ENCODE results near the gene TBX20. TPM values are rescaled to one million over a fixed set of nuclear protein-coding genes. Genes with fewer than 3 reads are reported as not detected.

TBX20 gene
- total and polyA plus RNA-seq, 4 donors, result 0.21 to 0.89 (median 0.59) TPM

DNA sequence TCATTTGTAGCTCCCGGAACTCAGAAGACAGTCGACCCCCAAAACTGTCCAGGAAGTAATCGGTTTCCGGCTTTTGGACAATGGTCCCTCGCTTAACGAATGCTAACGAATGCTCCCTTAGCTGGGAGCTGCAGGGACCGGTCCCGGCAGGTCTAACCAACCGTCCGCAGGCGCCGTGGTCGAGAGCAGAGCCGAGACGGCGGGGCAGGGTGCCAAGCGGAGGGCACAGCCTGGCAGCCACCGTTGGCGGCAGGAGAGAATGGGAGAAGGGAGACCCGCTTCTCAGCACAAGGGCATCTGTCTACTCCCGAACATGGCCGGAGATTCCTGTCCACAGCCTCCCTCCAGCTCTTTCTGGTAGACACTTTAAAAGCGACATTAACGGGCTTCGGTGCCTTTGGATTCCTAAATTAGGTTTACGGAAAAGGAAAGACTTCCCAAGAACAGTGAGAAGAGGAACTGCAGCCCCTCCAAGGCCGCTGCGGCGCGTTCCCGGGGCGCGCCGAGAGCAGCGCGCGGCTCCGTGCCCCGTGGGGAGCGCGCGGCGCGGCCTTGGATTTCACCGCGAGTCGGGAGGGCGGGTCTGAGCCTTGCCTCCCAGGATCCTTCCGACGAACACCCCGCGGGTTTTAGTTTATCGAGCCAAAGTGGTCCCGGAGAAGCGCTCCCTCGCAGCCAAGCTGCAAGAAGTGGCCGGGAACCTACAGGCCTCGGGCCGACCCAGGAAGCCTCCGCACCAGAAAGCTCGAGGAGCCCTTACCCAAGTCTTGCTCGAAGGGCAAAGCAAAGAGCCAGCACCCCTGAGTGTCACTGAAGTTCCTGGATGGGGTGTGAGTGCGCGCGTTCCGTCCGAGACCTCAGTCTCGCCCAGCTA lies 3.6 kb upstream of the TBX20 start:
- 8% methylated on average over 69 of the region's 69 CpGs for WGBS
- H3K4me3 ChIP-seq (ENCODE audit: low read depth in 1 of 3, low read length in 3 of 3), result peak overlapping the region in 1 of 3 donors; percentile 10
- H3K4me1 ChIP-seq (ENCODE audit: control insufficient read depth in 4 of 4, insufficient read depth in 4 of 4, low read length in 3 of 4), result peaks cover 3 to 21% (median 14%) of the 10 kb centered on the region in 4 donors
- peaks cover 9 to 36% (median 19%) of the 10 kb centered on the region in 4 donors for H3K27me3 ChIP-seq (ENCODE audit: control insufficient read depth in 4 of 4, insufficient read depth in 4 of 4, low read length in 3 of 4)
- no peak overlapping the region for H3K27ac ChIP-seq (ENCODE audit: low read depth in 1 of 2, low read length in 2 of 2)
- no peak for DNase-seq (ENCODE audit: low spot score)
- peaks cover 0 to 26% (median 2%) of the 10 kb centered on the region in 4 donors for H3K9me3 ChIP-seq (ENCODE audit: control insufficient read depth in 4 of 4, low read length in 3 of 4)
- TF ChIP-seq HNF4G (IDR thresholded peaks at IDR 0.05) (no peak), GABPA (IDR thresholded peaks at IDR 0.05 in 1 of 2, conservative IDR thresholded peaks at IDR 0.05 in 1 of 2) (no peak), HNF4A (conservative IDR thresholded peaks at IDR 0.05) (no peak), SP1 (IDR thresholded peaks at IDR 0.05) (no peak), FOXA2 (IDR thresholded peaks at IDR 0.05) (no peak), YY1 (IDR thresholded peaks at IDR 0.05) (no peak), RXRA (IDR thresholded peaks at IDR 0.05) (no peak), EGR1 (IDR thresholded peaks at IDR 0.05; ENCODE audit: low read depth in 2 of 2) (no peak), JUND (IDR thresholded peaks at IDR 0.05) (no peak), TAF1 (conservative IDR thresholded peaks at IDR 0.05) (no peak), RAD21 (IDR thresholded peaks at IDR 0.05) (no peak), NR2F2 (IDR thresholded peaks at IDR 0.05) (no peak), FOXA1 (IDR thresholded peaks at IDR 0.05) (no peak)
- TF ChIP-seq, protein P1, sequence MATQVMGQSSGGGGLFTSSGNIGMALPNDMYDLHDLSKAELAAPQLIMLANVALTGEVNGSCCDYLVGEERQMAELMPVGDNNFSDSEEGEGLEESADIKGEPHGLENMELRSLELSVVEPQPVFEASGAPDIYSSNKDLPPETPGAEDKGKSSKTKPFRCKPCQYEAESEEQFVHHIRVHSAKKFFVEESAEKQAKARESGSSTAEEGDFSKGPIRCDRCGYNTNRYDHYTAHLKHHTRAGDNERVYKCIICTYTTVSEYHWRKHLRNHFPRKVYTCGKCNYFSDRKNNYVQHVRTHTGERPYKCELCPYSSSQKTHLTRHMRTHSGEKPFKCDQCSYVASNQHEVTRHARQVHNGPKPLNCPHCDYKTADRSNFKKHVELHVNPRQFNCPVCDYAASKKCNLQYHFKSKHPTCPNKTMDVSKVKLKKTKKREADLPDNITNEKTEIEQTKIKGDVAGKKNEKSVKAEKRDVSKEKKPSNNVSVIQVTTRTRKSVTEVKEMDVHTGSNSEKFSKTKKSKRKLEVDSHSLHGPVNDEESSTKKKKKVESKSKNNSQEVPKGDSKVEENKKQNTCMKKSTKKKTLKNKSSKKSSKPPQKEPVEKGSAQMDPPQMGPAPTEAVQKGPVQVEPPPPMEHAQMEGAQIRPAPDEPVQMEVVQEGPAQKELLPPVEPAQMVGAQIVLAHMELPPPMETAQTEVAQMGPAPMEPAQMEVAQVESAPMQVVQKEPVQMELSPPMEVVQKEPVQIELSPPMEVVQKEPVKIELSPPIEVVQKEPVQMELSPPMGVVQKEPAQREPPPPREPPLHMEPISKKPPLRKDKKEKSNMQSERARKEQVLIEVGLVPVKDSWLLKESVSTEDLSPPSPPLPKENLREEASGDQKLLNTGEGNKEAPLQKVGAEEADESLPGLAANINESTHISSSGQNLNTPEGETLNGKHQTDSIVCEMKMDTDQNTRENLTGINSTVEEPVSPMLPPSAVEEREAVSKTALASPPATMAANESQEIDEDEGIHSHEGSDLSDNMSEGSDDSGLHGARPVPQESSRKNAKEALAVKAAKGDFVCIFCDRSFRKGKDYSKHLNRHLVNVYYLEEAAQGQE (IDR thresholded peaks at IDR 0.05), result no peak
- TF ChIP-seq, protein P2, sequence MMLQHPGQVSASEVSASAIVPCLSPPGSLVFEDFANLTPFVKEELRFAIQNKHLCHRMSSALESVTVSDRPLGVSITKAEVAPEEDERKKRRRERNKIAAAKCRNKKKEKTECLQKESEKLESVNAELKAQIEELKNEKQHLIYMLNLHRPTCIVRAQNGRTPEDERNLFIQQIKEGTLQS (IDR thresholded peaks at IDR 0.05), result no peak
- TF ChIP-seq, protein P3, sequence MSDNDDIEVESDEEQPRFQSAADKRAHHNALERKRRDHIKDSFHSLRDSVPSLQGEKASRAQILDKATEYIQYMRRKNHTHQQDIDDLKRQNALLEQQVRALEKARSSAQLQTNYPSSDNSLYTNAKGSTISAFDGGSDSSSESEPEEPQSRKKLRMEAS (IDR thresholded peaks at IDR 0.05), result no peak
- TF ChIP-seq, protein P4, sequence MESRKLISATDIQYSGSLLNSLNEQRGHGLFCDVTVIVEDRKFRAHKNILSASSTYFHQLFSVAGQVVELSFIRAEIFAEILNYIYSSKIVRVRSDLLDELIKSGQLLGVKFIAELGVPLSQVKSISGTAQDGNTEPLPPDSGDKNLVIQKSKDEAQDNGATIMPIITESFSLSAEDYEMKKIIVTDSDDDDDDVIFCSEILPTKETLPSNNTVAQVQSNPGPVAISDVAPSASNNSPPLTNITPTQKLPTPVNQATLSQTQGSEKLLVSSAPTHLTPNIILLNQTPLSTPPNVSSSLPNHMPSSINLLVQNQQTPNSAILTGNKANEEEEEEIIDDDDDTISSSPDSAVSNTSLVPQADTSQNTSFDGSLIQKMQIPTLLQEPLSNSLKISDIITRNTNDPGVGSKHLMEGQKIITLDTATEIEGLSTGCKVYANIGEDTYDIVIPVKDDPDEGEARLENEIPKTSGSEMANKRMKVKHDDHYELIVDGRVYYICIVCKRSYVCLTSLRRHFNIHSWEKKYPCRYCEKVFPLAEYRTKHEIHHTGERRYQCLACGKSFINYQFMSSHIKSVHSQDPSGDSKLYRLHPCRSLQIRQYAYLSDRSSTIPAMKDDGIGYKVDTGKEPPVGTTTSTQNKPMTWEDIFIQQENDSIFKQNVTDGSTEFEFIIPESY (IDR thresholded peaks at IDR 0.05), result no peak
- H3K9ac ChIP-seq (ENCODE audit: low read depth in 1 of 2, low read length in 2 of 2), result no peak overlapping the region
- no peaks in the 10 kb centered on the region for H3K36me3 ChIP-seq (ENCODE audit: control insufficient read depth in 4 of 4, insufficient read depth in 3 of 4, low read depth in 1 of 4, low read length in 3 of 4)

Measured in liver (tissue), 9 donors.